ENCODE data around the gene TNIK.

Gene TNIK

GRCh38 chr3:171376596-171376947, 83.6 kb downstream of the TNIK start:
- no peak for DNase-seq (ENCODE audit: low spot score)
- TF ChIP-seq, protein P1, sequence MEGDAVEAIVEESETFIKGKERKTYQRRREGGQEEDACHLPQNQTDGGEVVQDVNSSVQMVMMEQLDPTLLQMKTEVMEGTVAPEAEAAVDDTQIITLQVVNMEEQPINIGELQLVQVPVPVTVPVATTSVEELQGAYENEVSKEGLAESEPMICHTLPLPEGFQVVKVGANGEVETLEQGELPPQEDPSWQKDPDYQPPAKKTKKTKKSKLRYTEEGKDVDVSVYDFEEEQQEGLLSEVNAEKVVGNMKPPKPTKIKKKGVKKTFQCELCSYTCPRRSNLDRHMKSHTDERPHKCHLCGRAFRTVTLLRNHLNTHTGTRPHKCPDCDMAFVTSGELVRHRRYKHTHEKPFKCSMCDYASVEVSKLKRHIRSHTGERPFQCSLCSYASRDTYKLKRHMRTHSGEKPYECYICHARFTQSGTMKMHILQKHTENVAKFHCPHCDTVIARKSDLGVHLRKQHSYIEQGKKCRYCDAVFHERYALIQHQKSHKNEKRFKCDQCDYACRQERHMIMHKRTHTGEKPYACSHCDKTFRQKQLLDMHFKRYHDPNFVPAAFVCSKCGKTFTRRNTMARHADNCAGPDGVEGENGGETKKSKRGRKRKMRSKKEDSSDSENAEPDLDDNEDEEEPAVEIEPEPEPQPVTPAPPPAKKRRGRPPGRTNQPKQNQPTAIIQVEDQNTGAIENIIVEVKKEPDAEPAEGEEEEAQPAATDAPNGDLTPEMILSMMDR (IDR thresholded peaks at IDR 0.05), result no peak
- H3K27ac ChIP-seq, result peak overlapping the region in 1 of 2 donors; percentile 52
- no peak overlapping the region for H3K4me3 ChIP-seq

GRCh38 chr3:171375666-171376595, 84.3 kb downstream of the TNIK start:
- TF ChIP-seq, protein P1 (IDR thresholded peaks at IDR 0.05), result no peak
- DNase-seq (ENCODE audit: low spot score), result no peak
- Histone ChIP-seq H3K27ac (peak overlapping the region in 1 of 2 donors; percentile 52), H3K4me3 (peak overlapping the region; percentile 24)

GRCh38 chr3:171374661-171375285, 85.4 kb downstream of the TNIK start:
- TF ChIP-seq, protein P1 (IDR thresholded peaks at IDR 0.05), result no peak
- H3K4me3 ChIP-seq, result no peak overlapping the region
- H3K27ac ChIP-seq, result no peak overlapping the region
- DNase-seq (ENCODE audit: low spot score), result no peak

DNA sequence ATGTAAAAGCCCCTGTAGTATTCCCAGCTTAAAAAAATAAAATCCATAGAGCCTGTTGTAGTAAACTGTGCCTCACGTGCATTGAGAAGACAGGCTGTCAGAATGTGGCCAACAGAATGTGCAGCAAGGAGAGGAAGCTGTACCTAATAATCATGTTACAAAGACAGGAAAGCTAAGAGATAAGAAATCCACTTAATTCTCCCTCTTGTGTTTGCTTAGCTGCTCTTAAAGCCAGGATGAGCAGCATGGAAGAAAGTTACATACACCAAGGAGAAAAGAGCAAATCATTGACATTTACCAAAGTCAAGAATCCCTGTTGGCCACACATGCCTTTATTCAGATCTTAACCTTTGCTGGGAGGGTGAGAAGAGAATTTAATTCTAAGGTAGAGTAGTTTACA, 85.9 kb downstream of the TNIK start:
- DNase-seq (ENCODE audit: low spot score), result no peak
- H3K27ac ChIP-seq, result no peak overlapping the region
- TF ChIP-seq, protein P1 (IDR thresholded peaks at IDR 0.05), result no peak
- no peak overlapping the region for H3K4me3 ChIP-seq

- DNase-seq (ENCODE audit: low spot score), result no peak
- TF ChIP-seq, protein P1 (IDR thresholded peaks at IDR 0.05), result no peak
- H3K27ac ChIP-seq, result no peak overlapping the region
These were observed 86.5 kb downstream of the TNIK start for GRCh38 chr3:171373711-171374110.

DNA sequence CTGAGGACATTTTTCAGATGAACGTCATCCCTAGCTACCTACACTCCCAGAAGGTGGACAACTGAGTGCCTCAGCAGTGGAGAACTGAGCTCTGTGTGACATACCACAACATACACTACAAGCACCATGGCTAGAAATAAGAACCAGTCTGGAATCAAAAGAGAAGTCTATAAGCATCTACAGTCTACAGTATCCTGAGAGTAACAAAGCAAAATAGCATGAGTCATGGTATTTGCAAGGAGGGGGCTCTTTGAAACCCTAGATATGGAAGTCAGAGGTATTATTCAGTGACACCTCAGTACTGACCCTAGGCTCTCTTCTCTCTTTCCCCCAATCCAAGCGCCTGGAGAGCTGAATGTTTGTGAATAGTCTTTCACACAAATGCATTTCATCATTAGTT, 87.5 kb downstream of the TNIK start:
- no peak overlapping the region for H3K4me3 ChIP-seq
- no peak for DNase-seq (ENCODE audit: low spot score)
- H3K27ac ChIP-seq, result no peak overlapping the region
- TF ChIP-seq, protein P1 (IDR thresholded peaks at IDR 0.05), result no peak

More at GRCh38 chr3:171373711-171374110, 86.5 kb downstream of the TNIK start:
- no peak overlapping the region for H3K4me3 ChIP-seq

Data from coronary artery (tissue), 2 donors.